PC-3 (cell line): Measurements from ENCODE around the gene BNC1. TPM values are rescaled to one million over a fixed set of nuclear protein-coding genes. Genes with fewer than 3 reads are reported as not detected.
A peak's percentile ranks its signal among the peaks of the same experiment; 100 is the strongest.

Experiments
- ATAC-seq: fragments of 200-7000 bp; cut with Tn5 transposase; 2 replicates; pipeline ENCODE4 v1.9.1; 2020; ENCODE audit warnings: mild to moderate bottlenecking, moderate library complexity
- BruUV-seq: library from RNA; stranded (reverse); fragments of 400-500 nt; replicated peaks from 2 replicates; lab custom pipeline; 2021; lab: Mats Ljungman, UMichigan
- CTCF ChIA-PET: fragments of 300-600 bp; sonication (Branson Sonifier 250); formaldehyde crosslinking; loops from one replicate; lab custom pipeline; 2022; ENCODE audit warnings: antibody characterized with exemption; lab: Charles Lee
- POLR2A ChIA-PET: fragments of 300-600 bp; sonication (Branson Sonifier 250); formaldehyde crosslinking; loops from one replicate; lab custom pipeline; 2022; ENCODE audit warnings: antibody characterized with exemption; ENCODE audit not compliant: unreplicated experiment; lab: Charles Lee
- DNase-seq: peaks from one replicate; pipeline ENCODE4 v3.0.0-alpha.2; 2015
- H2AFZ ChIP-seq: fragments of 300-600 bp; sonication (generic); 2 replicates; pipeline ENCODE4 v1.6.0; 2016; ENCODE audit warnings: antibody characterized with exemption, low read length
- H3F3A ChIP-seq: fragments of 300-600 bp; sonication (generic); one replicate; pipeline ENCODE4 v1.6.0; 2017; ENCODE audit warnings: antibody characterized with exemption, low read length, control low read depth, mild to moderate bottlenecking; ENCODE audit not compliant: unreplicated experiment
- H3K27ac ChIP-seq: fragments of 300-600 bp; sonication (generic); 2 replicates; pipeline ENCODE4 v1.5.1; 2016; ENCODE audit warnings: mild to moderate bottlenecking, low read length
- H3K27me3 ChIP-seq: fragments of 300-600 bp; sonication (generic); 2 replicates; pipeline ENCODE4 v1.6.1; 2016; ENCODE audit warnings: low read length, mixed read lengths
- H3K36me3 ChIP-seq: fragments of 300-600 bp; sonication (generic); 2 replicates; pipeline ENCODE4 v1.6.1; 2016; ENCODE audit warnings: low read depth, mixed run types, low read length, mixed read lengths
- H3K4me1 ChIP-seq: fragments of 300-600 bp; sonication (generic); 2 replicates; pipeline ENCODE4 v1.5.1; 2016; ENCODE audit warnings: low read length; ENCODE audit not compliant: insufficient read depth
- H3K4me2 ChIP-seq: fragments of 300-600 bp; sonication (generic); 2 replicates; pipeline ENCODE4 v1.6.0; 2016; ENCODE audit warnings: low read length
- H3K4me3 ChIP-seq: fragments of 300-600 bp; sonication (generic); 2 replicates; pipeline ENCODE4 v1.5.1; 2016; ENCODE audit warnings: mild to moderate bottlenecking, low read length, mixed read lengths
- H3K79me2 ChIP-seq: fragments of 300-600 bp; sonication (generic); 2 replicates; pipeline ENCODE4 v1.6.1; 2017; ENCODE audit warnings: low read length, mixed read lengths
- H3K9ac ChIP-seq: fragments of 300-600 bp; sonication (generic); 2 replicates; pipeline ENCODE4 v1.6.0; 2016; ENCODE audit warnings: mild to moderate bottlenecking, low read length
- H3K9me2 ChIP-seq: fragments of 300-600 bp; sonication (generic); replicated peaks from 2 replicates; pipeline ENCODE4 v1.6.1; 2016; ENCODE audit warnings: mixed run types, low read length, mixed read lengths
- H3K9me3 ChIP-seq: fragments of 300-600 bp; sonication (generic); 2 replicates; pipeline ENCODE4 v1.6.1; 2016; ENCODE audit warnings: low read length, mixed read lengths
- H4K20me1 ChIP-seq: fragments of 300-600 bp; sonication (generic); 2 replicates; pipeline ENCODE4 v1.6.1; 2016; ENCODE audit warnings: low read length, mixed read lengths
- CTCF ChIP-seq: fragments of 300-600 bp; sonication (generic); conservative IDR thresholded peaks from 2 replicates; pipeline ENCODE4 v1.5.1; 2017; ENCODE audit warnings: antibody characterized with exemption, low read depth, mild to moderate bottlenecking, low read length
- EZH2 ChIP-seq: fragments of 300-600 bp; sonication (generic); IDR thresholded peaks from one replicate; pipeline ENCODE4 v1.6.1; 2017; ENCODE audit warnings: antibody characterized with exemption, mild to moderate bottlenecking, low read length; ENCODE audit not compliant: unreplicated experiment
- EZH2phosphoT487 ChIP-seq: fragments of 300-600 bp; sonication (generic); IDR thresholded peaks from 2 replicates; pipeline ENCODE4 v1.6.1; 2018; ENCODE audit warnings: mild to moderate bottlenecking, antibody characterized with exemption, low read length, borderline replicate concordance
- intact Hi-C: fragments of 100-400 bp; cut with micrococcal nuclease; formaldehyde crosslinking; loops from 2 replicates; pipeline ENCODE4 v1.9.0; 2023
- total RNA-seq: library from RNA; depleted of rRNA; stranded (reverse); fragments of >200 nt; gene quantifications from 2 replicates; pipeline ENCODE4 v1.2.3, GENCODE V29; 2014

Gene BNC1
- total RNA-seq, 1 experiment from 2014 or later: 2.4 TPM

DNA sequence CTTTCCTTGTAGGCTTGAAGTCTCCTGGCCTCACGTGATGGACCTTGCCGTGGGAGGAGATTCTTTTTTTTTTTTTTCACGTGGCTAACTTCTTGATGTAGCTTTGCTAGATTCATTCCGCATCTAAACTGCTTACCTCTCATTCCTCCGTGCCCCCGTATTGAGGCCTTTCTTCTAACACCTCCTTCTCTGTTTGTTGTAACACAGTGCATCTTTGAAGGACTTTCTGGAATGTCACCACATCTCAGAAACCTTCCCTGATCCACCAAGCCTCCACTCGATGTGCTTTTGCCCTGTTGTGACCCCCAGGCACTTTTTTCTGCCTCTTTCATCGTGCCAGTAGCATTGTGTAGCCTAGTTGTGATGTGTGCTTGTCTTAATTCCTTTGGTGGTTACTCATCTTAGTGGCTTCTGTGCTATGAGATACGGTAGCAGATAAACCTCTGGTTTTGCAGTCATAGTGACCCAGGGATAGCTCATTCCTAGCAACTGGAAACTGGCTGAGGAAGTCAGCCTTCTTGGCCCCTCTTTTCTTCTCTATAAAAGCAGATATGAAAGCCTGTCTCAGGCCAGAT, 1.6 kb upstream of the BNC1 start:
- ChIA-PET CTCF (no interaction called here), POLR2A (interaction anchor here (0.6 to 0.7 kb wide), 5 partner anchors 16 to 96 kb away, joined by 3 to 15 read pairs (median 8); no protein-coding TSS in a partner anchor)
- H3K4me1 ChIP-seq: peaks cover 71% of the 10 kb centered on the region
- peak overlapping the region; percentile 94 for H3K27ac ChIP-seq
- peak; percentile 87 for DNase-seq
- no peaks in the 10 kb centered on the region for H3K9me3 ChIP-seq
- peak overlapping the region; percentile 71 for H3K9ac ChIP-seq
- H3K4me3 ChIP-seq: peak overlapping the region; percentile 41
- peaks cover 46% of the 10 kb centered on the region for H3K79me2 ChIP-seq
- no TSS peak for BruUV-seq
- ATAC-seq: peak; percentile 53
- no peaks in the 10 kb centered on the region for H3K9me2 ChIP-seq
- no peaks in the 10 kb centered on the region for H3K36me3 ChIP-seq
- no peak overlapping the region for H2AFZ ChIP-seq
- peaks cover 9% of the 10 kb centered on the region for H3F3A ChIP-seq
- no peaks in the 10 kb centered on the region for H3K27me3 ChIP-seq
- intact Hi-C loops: loop anchor here (2.0 to 5.0 kb wide), 2 partner anchors 34 to 93 kb away; no protein-coding TSS in a partner anchor
- H4K20me1 ChIP-seq: no peaks in the 10 kb centered on the region
- peak overlapping the region; percentile 80 for H3K4me2 ChIP-seq
- TF ChIP-seq EZH2 (no peak), CTCF (no peak), EZH2phosphoT487 (no peak)

- Histone ChIP-seq H4K20me1 (no peaks in the 10 kb centered on the region), H2AFZ (no peak overlapping the region), H3K9me3 (no peaks in the 10 kb centered on the region), H3K4me2 (peak overlapping the region; percentile 80), H3K36me3 (no peaks in the 10 kb centered on the region), H3K4me1 (peaks cover 68% of the 10 kb centered on the region), H3K27me3 (no peaks in the 10 kb centered on the region), H3K27ac (peak overlapping the region; percentile 94), H3K79me2 (peaks cover 52% of the 10 kb centered on the region), H3F3A (peaks cover 9% of the 10 kb centered on the region), H3K9ac (peak overlapping the region; percentile 44; the same call in 1 of the 2 replicates), H3K9me2 (no peaks in the 10 kb centered on the region), H3K4me3 (no peak overlapping the region)
- ChIA-PET POLR2A (interaction anchor here (0.6 to 0.7 kb wide), 2 partner anchors 79 to 97 kb away, joined by 3 to 15 read pairs; no protein-coding TSS in a partner anchor), CTCF (no interaction called here)
- intact Hi-C loops: loop anchor here (5.0 kb wide), 1 partner anchor 33 kb away; no protein-coding TSS in a partner anchor
- DNase-seq: no peak
- no TSS peak for BruUV-seq
- no peak for TF ChIP-seq CTCF
- no peak for TF ChIP-seq EZH2phosphoT487
- TF ChIP-seq EZH2: no peak
- no peak for ATAC-seq
Measured at GRCh38 chr15:83285284-83285978, 967 bp upstream of the BNC1 start.
